MM.1S (cell line): ENCODE data around the gene ZFYVE28.

ENCODE experiments used
- DNase-seq: peaks from one replicate; pipeline ENCODE4 v3.0.0-alpha.2; 2015
- H2AFZ ChIP-seq: fragments of 300-600 bp; sonication (generic); 2 replicates; pipeline ENCODE4 v1.6.0; 2016; ENCODE audit warnings: antibody characterized with exemption, low read length
- H3F3A ChIP-seq: fragments of 300-600 bp; sonication (generic); 2 replicates; pipeline ENCODE4 v1.6.1; 2016; ENCODE audit warnings: mild to moderate bottlenecking, antibody characterized with exemption, low read length, moderate library complexity, mixed read lengths; ENCODE audit not compliant: insufficient read depth
- H3K27ac ChIP-seq: fragments of 300-600 bp; sonication (generic); 2 replicates; pipeline ENCODE4 v1.5.1; 2016; ENCODE audit warnings: mild to moderate bottlenecking, low read length
- H3K27me3 ChIP-seq: fragments of 300-600 bp; sonication (generic); replicated peaks from 2 replicates; pipeline ENCODE4 v1.6.0; 2016; ENCODE audit warnings: low read length; ENCODE audit not compliant: insufficient read depth
- H3K36me3 ChIP-seq: fragments of 300-600 bp; sonication (generic); replicated peaks from 2 replicates; pipeline ENCODE4 v1.6.1; 2016; ENCODE audit warnings: mild to moderate bottlenecking, low read length, mixed read lengths; ENCODE audit not compliant: insufficient read depth
- H3K4me1 ChIP-seq: fragments of 300-600 bp; sonication (generic); 2 replicates; pipeline ENCODE4 v1.6.1; 2016; ENCODE audit warnings: low read length, mixed read lengths
- H3K4me2 ChIP-seq: fragments of 300-600 bp; sonication (generic); 2 replicates; pipeline ENCODE4 v1.6.0; 2016; ENCODE audit warnings: low read depth, low read length
- H3K4me3 ChIP-seq: fragments of 300-600 bp; sonication (generic); 2 replicates; pipeline ENCODE4 v1.5.1; 2016; ENCODE audit warnings: low read length, mixed read lengths
- H3K79me2 ChIP-seq: fragments of 300-600 bp; sonication (generic); 2 replicates; pipeline ENCODE4 v1.6.1; 2016; ENCODE audit warnings: mixed run types, low read length, mixed read lengths
- H3K9ac ChIP-seq: fragments of 300-600 bp; sonication (generic); 2 replicates; pipeline ENCODE4 v1.6.1; 2016; ENCODE audit warnings: low read length, mixed read lengths
- H3K9me2 ChIP-seq: fragments of 300-600 bp; sonication (generic); replicated peaks from 2 replicates; pipeline ENCODE4 v1.6.1; 2016; ENCODE audit warnings: mild to moderate bottlenecking, low read length, mixed read lengths; ENCODE audit not compliant: insufficient read depth
- H3K9me3 ChIP-seq: fragments of 300-600 bp; sonication (generic); replicated peaks from 2 replicates; pipeline ENCODE4 v1.6.1; 2016; ENCODE audit warnings: mild to moderate bottlenecking, low read length, mixed read lengths; ENCODE audit not compliant: insufficient read depth
- H4K20me1 ChIP-seq: fragments of 300-600 bp; sonication (generic); 2 replicates; pipeline ENCODE4 v1.6.1; 2016; ENCODE audit warnings: mild to moderate bottlenecking, low read length, moderate library complexity, mixed read lengths; ENCODE audit not compliant: insufficient read depth
- CTCF ChIP-seq: fragments of 300-600 bp; sonication (generic); IDR thresholded peaks from 2 replicates; pipeline ENCODE4 v1.5.1; 2016; ENCODE audit warnings: antibody characterized with exemption, low read length, mixed read lengths
- EZH2 ChIP-seq: fragments of 300-600 bp; sonication (generic); optimal IDR thresholded peaks from 2 replicates; pipeline ENCODE3; 2017; ENCODE audit warnings: low read depth, mild to moderate bottlenecking, antibody characterized with exemption, low read length, mixed read lengths
- EZH2phosphoT487 ChIP-seq: fragments of 300-600 bp; sonication (generic); IDR thresholded peaks from 2 replicates; pipeline ENCODE4 v1.6.1; 2018; ENCODE audit warnings: antibody characterized with exemption, low read length

Gene ZFYVE28

DNA sequence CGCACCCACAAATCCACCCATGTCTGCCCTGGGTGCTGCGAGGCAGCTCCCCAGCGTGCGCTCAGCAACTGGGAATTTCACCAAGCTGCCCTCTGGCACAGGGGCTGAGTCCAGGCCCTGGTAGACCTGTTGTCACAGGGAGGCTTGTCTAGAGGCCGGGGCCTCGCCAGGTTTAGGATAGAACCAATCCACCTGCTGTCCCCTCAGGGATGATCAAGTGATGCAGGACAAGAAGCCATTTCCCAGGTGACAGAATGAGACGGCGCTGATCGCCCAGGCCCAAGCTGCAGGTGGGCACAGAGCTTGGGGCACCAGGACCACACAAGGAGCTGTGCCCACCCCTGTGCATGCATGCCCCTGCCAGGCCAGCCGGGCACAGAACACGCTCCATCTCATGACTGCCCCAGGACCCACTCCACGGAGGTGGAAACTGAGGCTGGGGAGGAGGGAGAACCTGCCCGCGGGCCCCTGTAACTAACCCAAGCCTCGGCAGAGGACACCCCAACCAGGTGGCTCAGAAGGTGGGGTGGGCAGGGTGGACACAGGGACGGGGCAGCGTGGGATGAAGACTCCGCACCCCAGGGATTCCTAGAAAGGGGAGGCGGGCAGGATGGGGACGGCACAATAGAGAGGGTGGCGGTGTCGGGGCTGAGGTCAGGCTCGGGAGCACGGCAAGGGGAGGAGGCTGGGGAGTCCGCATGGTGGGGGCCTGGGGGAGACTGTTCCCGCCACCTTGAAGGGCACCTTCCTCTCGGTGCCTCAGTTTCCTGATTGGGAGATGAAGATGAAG lies 78.0 kb downstream of the ZFYVE28 start:
- Histone ChIP-seq H3K9ac (no peak overlapping the region), H3F3A (no peaks in the 10 kb centered on the region), H2AFZ (no peak overlapping the region), H3K9me2 (no peaks in the 10 kb centered on the region), H3K27ac (no peak overlapping the region), H3K79me2 (no peaks in the 10 kb centered on the region), H3K27me3 (no peaks in the 10 kb centered on the region), H3K4me2 (no peak overlapping the region), H3K4me1 (no peaks in the 10 kb centered on the region), H3K9me3 (no peaks in the 10 kb centered on the region), H3K36me3 (no peaks in the 10 kb centered on the region), H3K4me3 (no peak overlapping the region), H4K20me1 (no peaks in the 10 kb centered on the region)
- DNase-seq, result no peak
- TF ChIP-seq EZH2phosphoT487 (no peak), EZH2 (no peak), CTCF (no peak)

DNA sequence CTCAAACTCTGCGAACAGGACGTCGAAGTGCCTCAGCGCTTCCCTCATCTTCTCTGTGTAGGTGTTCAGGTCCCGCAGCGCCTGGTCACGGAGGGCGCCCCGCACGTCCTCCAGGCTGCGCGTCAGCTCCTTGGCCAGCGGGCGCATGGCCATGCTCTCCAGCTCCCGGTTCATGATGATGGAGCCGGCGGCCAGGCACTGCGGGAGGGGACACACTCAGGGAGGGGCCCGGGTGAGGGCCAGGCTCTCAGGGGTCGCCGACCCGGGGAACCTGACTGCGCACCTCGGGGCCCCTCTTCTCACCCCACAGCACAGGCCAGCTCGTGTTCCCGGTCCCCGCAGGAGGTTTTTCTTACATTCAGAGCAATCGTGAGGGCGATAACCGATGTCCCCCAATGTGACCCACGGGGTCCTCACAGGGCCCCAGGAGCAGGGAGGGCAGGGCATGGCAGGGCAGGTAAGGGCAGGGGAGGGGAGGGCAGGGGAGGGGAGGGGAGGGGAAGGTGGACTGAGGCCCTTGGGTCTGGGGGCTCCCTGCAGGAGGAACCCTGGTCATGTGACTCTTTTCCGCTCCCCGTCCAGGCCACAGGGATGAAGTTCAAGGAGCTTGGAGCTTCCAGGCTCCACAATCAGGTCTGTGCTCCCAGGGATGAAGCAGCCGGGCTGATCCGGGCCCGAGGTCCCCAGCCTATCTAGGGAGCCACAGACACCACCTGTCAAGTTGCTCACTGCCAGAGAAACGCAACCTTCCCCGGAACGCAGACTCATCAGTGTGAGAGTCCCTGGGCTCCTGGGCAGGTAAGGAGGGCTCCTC lies 78.8 kb downstream of the ZFYVE28 start:
- H3K79me2 ChIP-seq, result no peaks in the 10 kb centered on the region
- no peak overlapping the region for H2AFZ ChIP-seq
- no peaks in the 10 kb centered on the region for H3K9me3 ChIP-seq
- no peaks in the 10 kb centered on the region for H3K9me2 ChIP-seq
- H3K36me3 ChIP-seq, result no peaks in the 10 kb centered on the region
- no peaks in the 10 kb centered on the region for H3F3A ChIP-seq
- no peak overlapping the region for H3K9ac ChIP-seq
- H4K20me1 ChIP-seq, result no peaks in the 10 kb centered on the region
- H3K4me1 ChIP-seq, result no peaks in the 10 kb centered on the region
- no peak overlapping the region for H3K4me2 ChIP-seq
- H3K27ac ChIP-seq, result no peak overlapping the region
- H3K4me3 ChIP-seq, result no peak overlapping the region
- TF ChIP-seq EZH2, result no peak
- TF ChIP-seq EZH2phosphoT487, result no peak
- TF ChIP-seq CTCF, result no peak
- DNase-seq, result no peak
- no peaks in the 10 kb centered on the region for H3K27me3 ChIP-seq

GRCh38 chr4:2338754-2339457 lies 79.5 kb downstream of the ZFYVE28 start:
- no peak for DNase-seq
- H3K4me2 ChIP-seq, result no peak overlapping the region
- H2AFZ ChIP-seq, result no peak overlapping the region

More at GRCh38 chr4:2338754-2339457, 79.5 kb downstream of the ZFYVE28 start:
- Histone ChIP-seq H3K9me3 (no peaks in the 10 kb centered on the region), H3K36me3 (no peaks in the 10 kb centered on the region), H3K79me2 (no peaks in the 10 kb centered on the region), H3K4me3 (no peak overlapping the region), H3F3A (no peaks in the 10 kb centered on the region), H3K27ac (no peak overlapping the region), H3K9me2 (no peaks in the 10 kb centered on the region), H3K27me3 (no peaks in the 10 kb centered on the region), H4K20me1 (no peaks in the 10 kb centered on the region), H3K4me1 (0 out of 2 replicates have a peak, but pooled peaks cover 2% of the 10 kb centered on the region), H3K9ac (no peak overlapping the region)
- TF ChIP-seq EZH2phosphoT487 (no peak), CTCF (no peak), EZH2 (no peak)
